Stimulated activated naive B cell treated with anti-CD40 and anti-IgM and Interleukin-4, amounts not matched to agents 10 μg/mL and 1 μg/mL and 100 μg/mL, for 72 hours (primary cell): Measurements from ENCODE around the gene IFT27.

Source experiments
- ATAC-seq, 2 donors: fragments of 150-1000 bp; cut with Tn5 transposase; replicated peaks; 2 replicates each; pipeline ENCODE4 v1.10.0; 2021; ENCODE audit warnings: moderate library complexity in 1 of 2
- DNase-seq: peaks from one replicate; pipeline ENCODE4 v3.0.0; 2021
- H3K27ac Mint-ChIP-seq: one replicate; pipeline ENCODE4 v1.8.0; 2022; ENCODE audit warnings: mild to moderate bottlenecking, mixed read lengths
- H3K27me3 Mint-ChIP-seq, 2 donors: one replicate each; pipeline ENCODE4 v1.8.0; 2022; ENCODE audit warnings: mixed read lengths in 2 of 2
- H3K36me3 Mint-ChIP-seq, 2 donors: one replicate each; pipeline ENCODE4 v1.8.0; 2022; ENCODE audit warnings: mixed read lengths in 2 of 2, mild to moderate bottlenecking in 1 of 2
- H3K4me1 Mint-ChIP-seq, 2 donors: one replicate each; pipeline ENCODE4 v1.8.0; 2022; ENCODE audit warnings: mixed read lengths in 2 of 2, mild to moderate bottlenecking in 1 of 2
- H3K4me3 Mint-ChIP-seq, 2 donors: one replicate each; pipeline ENCODE4 v1.8.0; 2022; ENCODE audit warnings: mild to moderate bottlenecking in 2 of 2, mixed read lengths in 2 of 2, moderate library complexity in 1 of 2
- H3K9me3 Mint-ChIP-seq, 2 donors: one replicate each; pipeline ENCODE4 v1.8.0; 2022; ENCODE audit warnings: mixed read lengths in 2 of 2, mild to moderate bottlenecking in 1 of 2

IFT27 gene

GRCh38 chr22:36726007-36726380 lies 49.9 kb downstream of the IFT27 start:
- ATAC-seq (no peak), DNase-seq (no peak)
- Mint-ChIP-seq H3K27ac (no peak overlapping the region), H3K4me3 (no peak overlapping the region), H3K27me3 (peaks cover 44 to 46% of the 10 kb centered on the region in 2 donors), H3K4me1 (no peaks in the 10 kb centered on the region), H3K9me3 (no peaks in the 10 kb centered on the region), H3K36me3 (no peaks in the 10 kb centered on the region)

GRCh38 chr22:36725366-36726006 lies 50.4 kb downstream of the IFT27 start:
- H3K36me3 Mint-ChIP-seq = no peaks in the 10 kb centered on the region
- ATAC-seq (no peak), DNase-seq (no peak)
- no peak overlapping the region for H3K27ac Mint-ChIP-seq
- no peaks in the 10 kb centered on the region for H3K9me3 Mint-ChIP-seq
- H3K4me1 Mint-ChIP-seq = no peaks in the 10 kb centered on the region
- peaks cover 48 to 51% of the 10 kb centered on the region in 2 donors for H3K27me3 Mint-ChIP-seq
- H3K4me3 Mint-ChIP-seq = no peak overlapping the region

- H3K36me3 Mint-ChIP-seq = no peaks in the 10 kb centered on the region
- no peak overlapping the region for H3K27ac Mint-ChIP-seq
- no peak for ATAC-seq
- no peak overlapping the region for H3K4me3 Mint-ChIP-seq
- peaks cover 43 to 56% of the 10 kb centered on the region in 2 donors for H3K27me3 Mint-ChIP-seq
- H3K9me3 Mint-ChIP-seq = no peaks in the 10 kb centered on the region
- no peak for DNase-seq
- no peaks in the 10 kb centered on the region for H3K4me1 Mint-ChIP-seq
Observed at GRCh38 chr22:36724836-36725235, 51.1 kb downstream of the IFT27 start.

DNA sequence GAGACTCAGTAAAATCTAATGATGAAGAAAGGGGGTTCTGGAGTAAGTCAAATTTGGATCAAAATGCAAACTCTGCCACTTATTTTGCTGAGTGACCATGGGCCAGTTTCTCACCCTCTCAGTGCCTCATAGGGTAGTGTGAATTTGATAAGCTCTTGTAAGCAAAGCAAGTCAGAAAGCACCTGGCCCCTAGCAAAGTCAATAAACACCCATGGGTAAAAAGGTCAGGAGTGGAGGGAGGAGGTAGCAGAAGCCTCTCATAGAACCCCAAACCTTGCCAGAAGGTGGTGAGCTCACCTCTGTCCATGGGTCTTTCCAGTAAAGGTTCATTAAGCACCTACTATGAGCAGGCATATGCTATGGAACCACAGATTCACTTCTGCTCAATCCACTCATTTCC lies 53.9 kb downstream of the IFT27 start:
- no peak overlapping the region for H3K27ac Mint-ChIP-seq
- no peak overlapping the region for H3K4me3 Mint-ChIP-seq
- no peak for DNase-seq
- peaks cover 45 to 54% of the 10 kb centered on the region in 2 donors for H3K27me3 Mint-ChIP-seq
- no peaks in the 10 kb centered on the region for H3K9me3 Mint-ChIP-seq
- H3K4me1 Mint-ChIP-seq = no peaks in the 10 kb centered on the region
- ATAC-seq = no peak
- H3K36me3 Mint-ChIP-seq = no peaks in the 10 kb centered on the region

- Mint-ChIP-seq H3K9me3 (no peaks in the 10 kb centered on the region), H3K36me3 (no peaks in the 10 kb centered on the region), H3K4me1 (peaks cover 3 to 8% of the 10 kb centered on the region in 2 donors)
Observed at GRCh38 chr22:36715647-36716046, 60.3 kb downstream of the IFT27 start.

DNA sequence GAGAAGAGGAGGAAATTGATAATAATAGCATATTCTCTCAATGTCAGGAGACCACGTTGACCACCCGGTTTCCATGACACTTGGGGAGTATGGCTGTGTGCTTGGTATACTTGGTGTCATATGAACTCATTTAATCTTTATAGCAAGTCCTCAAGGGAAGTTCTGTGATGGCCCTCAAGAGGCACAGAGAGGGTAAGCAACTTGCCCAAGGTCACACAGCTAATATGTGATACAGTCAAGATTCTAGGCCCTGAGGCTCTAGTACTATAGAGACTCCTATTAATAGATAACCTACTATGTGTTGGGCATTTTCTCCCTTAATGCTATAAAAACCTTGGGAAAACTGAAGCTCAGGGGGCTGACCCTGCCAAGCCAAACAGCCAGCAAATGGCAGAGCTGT lies 61.8 kb downstream of the IFT27 start:
- peaks cover 3 to 8% of the 10 kb centered on the region in 2 donors for H3K4me1 Mint-ChIP-seq
- no peaks in the 10 kb centered on the region for H3K9me3 Mint-ChIP-seq
- H3K27ac Mint-ChIP-seq = no peak overlapping the region
- H3K27me3 Mint-ChIP-seq = peaks cover 28 to 33% of the 10 kb centered on the region in 2 donors
- no peaks in the 10 kb centered on the region for H3K36me3 Mint-ChIP-seq
- no peak overlapping the region for H3K4me3 Mint-ChIP-seq
- no peak for ATAC-seq
- no peak for DNase-seq

More at GRCh38 chr22:36715647-36716046, 60.3 kb downstream of the IFT27 start:
- ATAC-seq = no peak
- DNase-seq = no peak
- no peak overlapping the region for H3K4me3 Mint-ChIP-seq
- no peak overlapping the region for H3K27ac Mint-ChIP-seq
- H3K27me3 Mint-ChIP-seq = peaks cover 26 to 28% of the 10 kb centered on the region in 2 donors

- Mint-ChIP-seq H3K36me3 (no peaks in the 10 kb centered on the region), H3K27ac (no peak overlapping the region), H3K4me3 (no peak overlapping the region), H3K27me3 (peaks cover 30 to 32% of the 10 kb centered on the region in 2 donors), H3K4me1 (peaks cover 3 to 8% of the 10 kb centered on the region in 2 donors), H3K9me3 (no peaks in the 10 kb centered on the region)
- no peak for ATAC-seq
- no peak for DNase-seq
Observed at GRCh38 chr22:36713436-36713835, 62.5 kb downstream of the IFT27 start.
